PC-9 (cell line): ENCODE measurements around the gene SMIM14.

Experiments
- EZH2 ChIP-seq: fragments of 200-600 bp; sonication (generic); IDR thresholded peaks from 2 replicates; pipeline ENCODE4 v1.8.0; 2017; ENCODE audit warnings: antibody characterized with exemption, low read depth
- TF ChIP-seq, protein P1 (sequence below): fragments of 200-600 bp; sonication (generic); conservative IDR thresholded peaks from 2 replicates; pipeline ENCODE4 v1.6.1; 2017; ENCODE audit warnings: mixed run types, antibody characterized with exemption, mild to moderate bottlenecking, moderate library complexity

DNA sequence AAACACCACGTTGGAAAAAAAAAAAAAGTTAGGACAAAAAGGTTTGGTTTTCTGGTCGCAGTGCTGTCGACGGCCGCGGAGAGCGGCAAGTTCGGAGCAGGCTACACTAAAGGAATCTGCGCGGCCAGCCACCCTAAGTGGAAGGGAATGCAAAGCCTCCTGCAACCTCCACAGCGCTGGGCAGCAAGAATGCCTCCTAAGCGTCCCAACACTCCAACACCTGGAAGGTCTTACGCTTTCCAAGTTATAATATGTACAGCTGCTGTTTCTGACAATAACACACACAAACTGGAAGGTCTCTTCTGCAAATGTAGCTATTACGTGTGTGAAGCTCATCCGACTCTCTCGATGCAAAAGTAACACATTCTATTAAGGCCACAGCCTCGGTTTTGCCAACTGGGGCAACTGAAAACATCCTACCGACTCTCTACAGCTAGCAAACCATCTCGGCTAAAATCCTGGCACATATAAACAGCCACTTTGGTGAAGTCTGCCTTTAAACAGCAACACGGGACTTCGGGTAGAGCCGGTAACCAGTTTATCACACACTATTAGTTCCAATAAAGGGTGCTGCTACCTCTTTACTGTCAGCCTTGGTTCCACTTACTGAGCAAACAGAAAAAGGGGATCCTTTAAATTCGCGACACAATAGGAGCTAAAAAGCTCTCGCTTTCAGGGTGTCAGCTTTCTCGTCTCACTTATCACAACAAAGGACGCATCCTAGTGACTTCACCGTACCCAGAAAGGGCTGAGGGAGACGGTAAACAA, 895 bp downstream of the SMIM14 start:
- TF ChIP-seq, protein P1, sequence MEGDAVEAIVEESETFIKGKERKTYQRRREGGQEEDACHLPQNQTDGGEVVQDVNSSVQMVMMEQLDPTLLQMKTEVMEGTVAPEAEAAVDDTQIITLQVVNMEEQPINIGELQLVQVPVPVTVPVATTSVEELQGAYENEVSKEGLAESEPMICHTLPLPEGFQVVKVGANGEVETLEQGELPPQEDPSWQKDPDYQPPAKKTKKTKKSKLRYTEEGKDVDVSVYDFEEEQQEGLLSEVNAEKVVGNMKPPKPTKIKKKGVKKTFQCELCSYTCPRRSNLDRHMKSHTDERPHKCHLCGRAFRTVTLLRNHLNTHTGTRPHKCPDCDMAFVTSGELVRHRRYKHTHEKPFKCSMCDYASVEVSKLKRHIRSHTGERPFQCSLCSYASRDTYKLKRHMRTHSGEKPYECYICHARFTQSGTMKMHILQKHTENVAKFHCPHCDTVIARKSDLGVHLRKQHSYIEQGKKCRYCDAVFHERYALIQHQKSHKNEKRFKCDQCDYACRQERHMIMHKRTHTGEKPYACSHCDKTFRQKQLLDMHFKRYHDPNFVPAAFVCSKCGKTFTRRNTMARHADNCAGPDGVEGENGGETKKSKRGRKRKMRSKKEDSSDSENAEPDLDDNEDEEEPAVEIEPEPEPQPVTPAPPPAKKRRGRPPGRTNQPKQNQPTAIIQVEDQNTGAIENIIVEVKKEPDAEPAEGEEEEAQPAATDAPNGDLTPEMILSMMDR = no peak
- TF ChIP-seq EZH2 = no peak
